Stomach (tissue), 4 donors: ENCODE results near the gene GAS6.

Source experiments
- EP300 ChIP-seq: sonication (generic); formaldehyde crosslinking; IDR thresholded peaks from one replicate; pipeline ENCODE4 v1.6.1; 2017; ENCODE audit warnings: antibody characterized with exemption
- POLR2A ChIP-seq, 4 donors: fragments of 450-650 bp; IDR thresholded peaks; one replicate each; pipeline ENCODE4 v1.6.1; 2016; ENCODE audit warnings: antibody characterized with exemption in 4 of 4, control low read depth in 2 of 4, mild to moderate bottlenecking in 1 of 4, moderate library complexity in 1 of 4
- POLR2AphosphoS5 ChIP-seq, 3 donors: sonication (generic); formaldehyde crosslinking; IDR thresholded peaks; one replicate each; pipeline ENCODE4 v1.6.1; 2016; ENCODE audit warnings: antibody characterized with exemption in 3 of 3
- TF ChIP-seq, protein P1 (sequence below), 7 experiments: fragments of 450-650 bp in 4 of 7; fragments of 200-600 bp in 3 of 7; sonication (generic) in 3 of 7; IDR thresholded peaks; one replicate each; pipeline ENCODE4 v1.5.1; 2016 to 2019; ENCODE audit warnings: antibody characterized with exemption in 7 of 7, control low read depth in 2 of 7, mild to moderate bottlenecking in 1 of 7

DNA sequence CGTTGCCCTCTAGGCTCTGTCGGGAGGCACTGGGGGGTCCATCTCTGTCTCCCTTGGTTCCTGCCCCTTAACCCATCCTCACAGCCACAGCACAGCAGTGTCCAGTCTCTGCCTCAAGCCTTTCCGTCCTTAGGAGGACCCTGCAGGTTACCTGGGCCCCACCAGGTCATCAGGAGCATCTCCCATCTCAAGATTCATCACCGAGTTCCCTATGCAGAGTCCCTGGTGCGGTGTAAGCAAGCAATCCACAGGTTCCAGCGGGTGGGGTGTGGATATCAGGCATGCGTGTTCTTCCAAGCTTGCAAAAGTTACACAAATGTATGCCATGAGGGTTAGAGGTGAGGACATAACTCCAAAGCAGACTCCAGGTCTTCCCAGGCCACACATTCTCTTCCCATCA, 20.9 kb upstream of the GAS6 start:
- TF ChIP-seq, protein P1, sequence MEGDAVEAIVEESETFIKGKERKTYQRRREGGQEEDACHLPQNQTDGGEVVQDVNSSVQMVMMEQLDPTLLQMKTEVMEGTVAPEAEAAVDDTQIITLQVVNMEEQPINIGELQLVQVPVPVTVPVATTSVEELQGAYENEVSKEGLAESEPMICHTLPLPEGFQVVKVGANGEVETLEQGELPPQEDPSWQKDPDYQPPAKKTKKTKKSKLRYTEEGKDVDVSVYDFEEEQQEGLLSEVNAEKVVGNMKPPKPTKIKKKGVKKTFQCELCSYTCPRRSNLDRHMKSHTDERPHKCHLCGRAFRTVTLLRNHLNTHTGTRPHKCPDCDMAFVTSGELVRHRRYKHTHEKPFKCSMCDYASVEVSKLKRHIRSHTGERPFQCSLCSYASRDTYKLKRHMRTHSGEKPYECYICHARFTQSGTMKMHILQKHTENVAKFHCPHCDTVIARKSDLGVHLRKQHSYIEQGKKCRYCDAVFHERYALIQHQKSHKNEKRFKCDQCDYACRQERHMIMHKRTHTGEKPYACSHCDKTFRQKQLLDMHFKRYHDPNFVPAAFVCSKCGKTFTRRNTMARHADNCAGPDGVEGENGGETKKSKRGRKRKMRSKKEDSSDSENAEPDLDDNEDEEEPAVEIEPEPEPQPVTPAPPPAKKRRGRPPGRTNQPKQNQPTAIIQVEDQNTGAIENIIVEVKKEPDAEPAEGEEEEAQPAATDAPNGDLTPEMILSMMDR (IDR thresholded peaks at IDR 0.05), result no peak
- TF ChIP-seq POLR2A (IDR thresholded peaks at IDR 0.05), result no peak
- TF ChIP-seq POLR2AphosphoS5 (IDR thresholded peaks at IDR 0.05), result no peak
- no peak for TF ChIP-seq EP300
